Ishikawa (cell line): ENCODE measurements around the gene R3HDM2.
A peak's percentile ranks its signal among the peaks of the same experiment; 100 is the strongest.

Experiments used
- CEBPB ChIP-seq: IDR thresholded peaks from 2 replicates; pipeline ENCODE4 v1.6.1; 2012
- CREB1 ChIP-seq: IDR thresholded peaks from 2 replicates; pipeline ENCODE4 v1.6.1; 2012; ENCODE audit warnings: low read depth
- EP300 ChIP-seq: IDR thresholded peaks from 2 replicates; pipeline ENCODE4 v1.6.1; 2012; ENCODE audit warnings: borderline replicate concordance
- FOXM1 ChIP-seq: IDR thresholded peaks from 2 replicates; pipeline ENCODE4 v1.6.1; 2012; ENCODE audit warnings: low read depth, borderline replicate concordance
- RAD21 ChIP-seq: IDR thresholded peaks from 2 replicates; pipeline ENCODE4 v1.6.1; 2012; ENCODE audit warnings: low read depth
- TAF1 ChIP-seq: IDR thresholded peaks from 2 replicates; pipeline ENCODE4 v1.6.1; 2012; ENCODE audit warnings: low read depth, mild to moderate bottlenecking
- YY1 ChIP-seq: IDR thresholded peaks from 2 replicates; pipeline ENCODE4 v1.6.1; 2012; ENCODE audit warnings: low read depth
- TF ChIP-seq, protein P1 (sequence below): IDR thresholded peaks from 2 replicates; pipeline ENCODE4 v1.6.1; 2012
- TF ChIP-seq, protein P2 (sequence below): IDR thresholded peaks from 2 replicates; pipeline ENCODE4 v1.6.1; 2012; ENCODE audit warnings: low read depth, mild to moderate bottlenecking
- TF ChIP-seq, protein P3 (sequence below): IDR thresholded peaks from 2 replicates; pipeline ENCODE4 v1.6.1; 2012

DNA sequence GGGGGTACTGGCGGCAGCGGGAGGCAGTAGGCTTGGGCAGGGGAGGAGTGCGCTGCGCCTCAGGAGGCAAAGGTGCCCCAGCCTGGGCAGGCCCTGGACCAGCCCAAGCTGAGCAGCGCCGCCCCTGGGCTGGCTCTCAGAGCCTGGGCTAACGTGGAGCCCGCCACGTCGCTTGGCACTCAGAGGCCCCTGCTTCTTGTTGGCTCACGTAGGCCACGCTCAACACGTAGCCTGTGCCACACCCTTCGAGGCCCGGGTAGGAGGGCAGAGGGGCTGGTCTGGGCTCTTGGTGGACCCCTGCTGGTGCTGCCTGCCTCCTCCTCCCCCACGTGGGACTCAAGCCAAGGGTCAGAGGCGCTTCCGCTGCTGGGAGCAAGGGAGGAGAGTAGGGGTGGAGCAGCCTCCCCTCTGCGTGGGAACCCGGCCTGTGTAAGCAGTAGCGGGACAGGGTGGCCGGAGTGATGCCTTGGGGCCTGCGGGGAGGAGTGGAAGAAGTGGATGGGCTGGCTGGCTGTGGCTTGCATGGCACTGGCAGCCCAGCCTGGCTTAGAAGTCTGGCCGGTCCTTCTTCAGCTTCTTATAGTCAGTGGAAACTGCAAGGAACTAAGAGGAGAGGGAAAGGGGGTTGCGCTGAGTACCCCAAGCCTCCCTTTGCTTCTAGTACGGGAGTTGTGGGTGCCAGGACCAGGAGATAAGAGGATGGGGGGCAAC lies 195.7 kb downstream of the R3HDM2 start:
- TF ChIP-seq FOXM1 (no peak), YY1 (no peak), EP300 (peak; percentile 78; the same call in 1 of the 2 replicates), RAD21 (no peak), CREB1 (peak; percentile 73), TAF1 (peak; percentile 51; the same call in 1 of the 2 replicates), CEBPB (no peak; the same call in 1 of the 2 replicates)
- TF ChIP-seq, protein P1, sequence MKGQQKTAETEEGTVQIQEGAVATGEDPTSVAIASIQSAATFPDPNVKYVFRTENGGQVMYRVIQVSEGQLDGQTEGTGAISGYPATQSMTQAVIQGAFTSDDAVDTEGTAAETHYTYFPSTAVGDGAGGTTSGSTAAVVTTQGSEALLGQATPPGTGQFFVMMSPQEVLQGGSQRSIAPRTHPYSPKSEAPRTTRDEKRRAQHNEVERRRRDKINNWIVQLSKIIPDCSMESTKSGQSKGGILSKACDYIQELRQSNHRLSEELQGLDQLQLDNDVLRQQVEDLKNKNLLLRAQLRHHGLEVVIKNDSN: peak; percentile 67; the same call in 1 of the 2 replicates
- TF ChIP-seq, protein P2, sequence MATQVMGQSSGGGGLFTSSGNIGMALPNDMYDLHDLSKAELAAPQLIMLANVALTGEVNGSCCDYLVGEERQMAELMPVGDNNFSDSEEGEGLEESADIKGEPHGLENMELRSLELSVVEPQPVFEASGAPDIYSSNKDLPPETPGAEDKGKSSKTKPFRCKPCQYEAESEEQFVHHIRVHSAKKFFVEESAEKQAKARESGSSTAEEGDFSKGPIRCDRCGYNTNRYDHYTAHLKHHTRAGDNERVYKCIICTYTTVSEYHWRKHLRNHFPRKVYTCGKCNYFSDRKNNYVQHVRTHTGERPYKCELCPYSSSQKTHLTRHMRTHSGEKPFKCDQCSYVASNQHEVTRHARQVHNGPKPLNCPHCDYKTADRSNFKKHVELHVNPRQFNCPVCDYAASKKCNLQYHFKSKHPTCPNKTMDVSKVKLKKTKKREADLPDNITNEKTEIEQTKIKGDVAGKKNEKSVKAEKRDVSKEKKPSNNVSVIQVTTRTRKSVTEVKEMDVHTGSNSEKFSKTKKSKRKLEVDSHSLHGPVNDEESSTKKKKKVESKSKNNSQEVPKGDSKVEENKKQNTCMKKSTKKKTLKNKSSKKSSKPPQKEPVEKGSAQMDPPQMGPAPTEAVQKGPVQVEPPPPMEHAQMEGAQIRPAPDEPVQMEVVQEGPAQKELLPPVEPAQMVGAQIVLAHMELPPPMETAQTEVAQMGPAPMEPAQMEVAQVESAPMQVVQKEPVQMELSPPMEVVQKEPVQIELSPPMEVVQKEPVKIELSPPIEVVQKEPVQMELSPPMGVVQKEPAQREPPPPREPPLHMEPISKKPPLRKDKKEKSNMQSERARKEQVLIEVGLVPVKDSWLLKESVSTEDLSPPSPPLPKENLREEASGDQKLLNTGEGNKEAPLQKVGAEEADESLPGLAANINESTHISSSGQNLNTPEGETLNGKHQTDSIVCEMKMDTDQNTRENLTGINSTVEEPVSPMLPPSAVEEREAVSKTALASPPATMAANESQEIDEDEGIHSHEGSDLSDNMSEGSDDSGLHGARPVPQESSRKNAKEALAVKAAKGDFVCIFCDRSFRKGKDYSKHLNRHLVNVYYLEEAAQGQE: no peak
- TF ChIP-seq, protein P3, sequence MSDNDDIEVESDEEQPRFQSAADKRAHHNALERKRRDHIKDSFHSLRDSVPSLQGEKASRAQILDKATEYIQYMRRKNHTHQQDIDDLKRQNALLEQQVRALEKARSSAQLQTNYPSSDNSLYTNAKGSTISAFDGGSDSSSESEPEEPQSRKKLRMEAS: peak; percentile 86
